Smooth muscle cell (in vitro differentiated cells): ENCODE measurements around the gene LIM2. TPM values are rescaled to one million over a fixed set of nuclear protein-coding genes. Genes with fewer than 3 reads are reported as not detected.

Experiments used
- DNase-seq: peaks from one replicate; lab custom pipeline; 2025; ENCODE audit not compliant: unreplicated experiment; lab: John Stamatoyannopoulos, UW
- H2AFZ ChIP-seq: fragments of 200-600 bp; sonication (generic); 2 replicates; pipeline ENCODE4 v1.6.0; 2016; ENCODE audit warnings: antibody characterized with exemption, low read depth, mild to moderate bottlenecking
- H3F3A ChIP-seq: fragments of 200-600 bp; sonication (generic); 2 replicates; pipeline ENCODE4 v1.6.0; 2017; ENCODE audit warnings: antibody characterized with exemption, low read depth
- H3K27ac ChIP-seq: fragments of 200-600 bp; sonication (generic); 2 replicates; pipeline ENCODE4 v1.5.1; 2016; ENCODE audit warnings: low read depth, mild to moderate bottlenecking
- H3K27me3 ChIP-seq: fragments of 200-600 bp; sonication (generic); 2 replicates; pipeline ENCODE4 v1.6.1; 2016; ENCODE audit warnings: low read depth, mild to moderate bottlenecking
- H3K36me3 ChIP-seq: fragments of 200-600 bp; sonication (generic); 2 replicates; pipeline ENCODE4 v1.5.1; 2016; ENCODE audit warnings: low read depth
- H3K4me1 ChIP-seq: fragments of 200-600 bp; sonication (generic); 2 replicates; pipeline ENCODE4 v1.5.1; 2016; ENCODE audit warnings: low read depth
- H3K4me2 ChIP-seq: fragments of 200-600 bp; sonication (generic); 2 replicates; pipeline ENCODE4 v1.6.0; 2016; ENCODE audit warnings: mild to moderate bottlenecking
- H3K4me3 ChIP-seq: fragments of 200-600 bp; sonication (generic); 2 replicates; pipeline ENCODE4 v1.5.1; 2016; ENCODE audit warnings: mild to moderate bottlenecking
- H3K79me2 ChIP-seq: fragments of 200-600 bp; sonication (generic); 2 replicates; pipeline ENCODE4 v1.6.0; 2016; ENCODE audit warnings: low read depth, mild to moderate bottlenecking
- H3K9ac ChIP-seq: fragments of 200-600 bp; sonication (generic); 2 replicates; pipeline ENCODE4 v1.6.0; 2016; ENCODE audit warnings: low read depth
- H3K9me3 ChIP-seq: fragments of 200-600 bp; sonication (generic); replicated peaks from 2 replicates; pipeline ENCODE4 v1.5.1; 2016; ENCODE audit warnings: low read depth
- H4K20me1 ChIP-seq: fragments of 200-600 bp; sonication (generic); 2 replicates; pipeline ENCODE4 v1.6.0; 2016; ENCODE audit warnings: low read depth
- CTCF ChIP-seq: fragments of 200-600 bp; sonication (generic); IDR thresholded peaks from 2 replicates; pipeline ENCODE4 v1.5.1; 2017; ENCODE audit warnings: borderline replicate concordance, mild to moderate bottlenecking, antibody characterized with exemption; ENCODE audit not compliant: insufficient read depth, poor library complexity, severe bottlenecking
- WGBS: methylation state at CpG from one replicate; pipeline ENCODE4 v1.1.7; 2016; ENCODE audit warnings: low lambda C conversion rate; 5-methylcytosine and 5-hydroxymethylcytosine counted together
- polyA plus RNA-seq: library from polyadenylated mRNA; unstranded; fragments of >200 nt; fragmentation: Nextera tagmentation; extraction: Ambion mirVana; gene quantifications from 2 replicates; pipeline ENCODE4 v1.2.1, GENCODE V29; 2016
- total RNA-seq: library from RNA; depleted of rRNA; stranded (reverse); fragments of >200 nt; gene quantifications from 2 replicates; pipeline ENCODE4 v1.2.3, GENCODE V29; 2014

Gene LIM2
- total and polyA plus RNA-seq, 2 experiments from 2014 or later, result not detected

GRCh38 chr19:51370230-51370629 lies 17.5 kb downstream of the LIM2 start:
- H3K4me3 ChIP-seq, result no peak overlapping the region
- H3K79me2 ChIP-seq, result no peaks in the 10 kb centered on the region
- no peaks in the 10 kb centered on the region for H3K27me3 ChIP-seq
- no peak for TF ChIP-seq CTCF
- 88% methylated on average over 4 of the region's 4 CpGs for WGBS
- no peak overlapping the region for H3K4me2 ChIP-seq
- no peaks in the 10 kb centered on the region for H4K20me1 ChIP-seq
- H3K36me3 ChIP-seq, result no peaks in the 10 kb centered on the region
- H3K27ac ChIP-seq, result no peak overlapping the region
- H3K9me3 ChIP-seq, result no peaks in the 10 kb centered on the region
- H3K9ac ChIP-seq, result no peak overlapping the region
- H2AFZ ChIP-seq, result no peak overlapping the region
- peaks cover 19% of the 10 kb centered on the region for H3K4me1 ChIP-seq
- H3F3A ChIP-seq, result no peaks in the 10 kb centered on the region
- DNase-seq, result no peak

- H3K4me3 ChIP-seq, result peak within 1 kb of the TSS; percentile 93
- no peaks in the 10 kb centered on the region for H3K36me3 ChIP-seq
- H3K79me2 ChIP-seq, result no peaks in the 10 kb centered on the region
- H3F3A ChIP-seq, result no peaks in the 10 kb centered on the region
- H3K27me3 ChIP-seq, result no peaks in the 10 kb centered on the region
- peak within 1 kb of the TSS; percentile 47 for H3K27ac ChIP-seq
- H3K4me2 ChIP-seq, result peak within 1 kb of the TSS; percentile 91
- no peaks in the 10 kb centered on the region for H4K20me1 ChIP-seq
- peak within 1 kb of the TSS; percentile 71 for H3K9ac ChIP-seq
- no peaks in the 10 kb centered on the region for H3K9me3 ChIP-seq
- peak within 1 kb of the TSS; percentile 91 for H2AFZ ChIP-seq
- no peak for DNase-seq
- WGBS, result 57% methylated on average over 21 of the region's 23 CpGs
- H3K4me1 ChIP-seq, result peaks cover 22% of the 10 kb centered on the region
- no peak for TF ChIP-seq CTCF
These were observed 19.1 kb downstream of the LIM2 start, which contains the start of gene CLDND2 for GRCh38 chr19:51368366-51369282. TSS of gene CLDND2 (minus strand) at chr19:51369003. CDS start at chr19:51368577, 426 bp downstream.

- H3K9me3 ChIP-seq, result no peaks in the 10 kb centered on the region
- H3K27me3 ChIP-seq, result no peaks in the 10 kb centered on the region
- DNase-seq, result peak; percentile 97
- H3K79me2 ChIP-seq, result no peaks in the 10 kb centered on the region
- no peaks in the 10 kb centered on the region for H3F3A ChIP-seq
- peak overlapping the region; percentile 71 for H3K9ac ChIP-seq
- WGBS, result 2% methylated on average over 40 of the region's 64 CpGs
- peak overlapping the region; percentile 91 for H2AFZ ChIP-seq
- H3K36me3 ChIP-seq, result no peaks in the 10 kb centered on the region
- no peaks in the 10 kb centered on the region for H4K20me1 ChIP-seq
- H3K4me2 ChIP-seq, result peak overlapping the region; percentile 100
- H3K4me1 ChIP-seq, result peaks cover 22% of the 10 kb centered on the region
- H3K27ac ChIP-seq, result peak overlapping the region; percentile 88
- no peak for TF ChIP-seq CTCF
- H3K4me3 ChIP-seq, result peak overlapping the region; percentile 93
These were observed 20.0 kb downstream of the LIM2 start for GRCh38 chr19:51367565-51368365.
